GM19025 (cell line): ENCODE measurements around the gene HOXC9.

ENCODE experiments used
- ATAC-seq: cut with Tn5 transposase; IDR thresholded peaks from one replicate; pipeline ENCODE4 v1.9.1; 2021; ENCODE audit warnings: mild to moderate bottlenecking, low read depth, moderate library complexity; ENCODE audit not compliant: unreplicated experiment

The HOXC9 gene

DNA sequence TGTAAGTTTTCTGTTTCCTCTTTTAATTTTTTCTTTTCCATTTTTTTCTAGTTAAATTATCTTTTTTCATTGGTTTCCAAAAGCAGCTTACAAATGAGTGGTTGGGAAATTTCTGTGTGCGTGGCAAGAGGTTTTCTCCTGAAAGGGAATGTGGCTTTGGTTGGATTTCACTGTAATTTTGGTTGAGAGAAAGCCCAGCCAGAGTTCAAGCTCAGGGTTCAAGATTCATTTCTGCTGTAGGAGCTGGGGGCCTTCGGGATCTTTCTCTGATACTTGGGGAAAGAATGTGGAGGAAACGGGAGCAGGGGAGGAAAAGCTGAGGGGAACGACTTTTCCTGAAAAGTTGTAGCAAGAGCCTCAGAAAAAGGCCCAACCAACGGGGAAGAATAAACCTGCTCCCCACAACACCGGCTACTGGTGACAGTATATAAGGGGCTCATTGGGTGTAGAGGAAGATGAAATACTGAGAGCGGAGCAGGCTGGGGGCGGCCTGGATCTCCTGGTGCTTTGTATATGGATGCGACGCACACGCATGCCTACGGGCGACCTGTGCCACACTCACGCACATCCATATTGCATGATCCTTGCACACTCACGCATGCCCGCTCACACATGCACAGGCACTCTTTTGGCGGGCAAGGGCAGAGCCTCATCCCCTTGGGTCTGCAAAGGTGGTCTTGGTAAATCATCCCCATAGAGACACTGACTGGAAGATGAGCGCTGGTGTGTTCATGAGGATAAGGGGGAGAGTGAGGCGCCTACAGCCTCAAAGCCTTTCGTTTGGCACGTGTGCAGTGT, 13.1 kb upstream of the HOXC9 start:
- ATAC-seq, result no peak

DNA sequence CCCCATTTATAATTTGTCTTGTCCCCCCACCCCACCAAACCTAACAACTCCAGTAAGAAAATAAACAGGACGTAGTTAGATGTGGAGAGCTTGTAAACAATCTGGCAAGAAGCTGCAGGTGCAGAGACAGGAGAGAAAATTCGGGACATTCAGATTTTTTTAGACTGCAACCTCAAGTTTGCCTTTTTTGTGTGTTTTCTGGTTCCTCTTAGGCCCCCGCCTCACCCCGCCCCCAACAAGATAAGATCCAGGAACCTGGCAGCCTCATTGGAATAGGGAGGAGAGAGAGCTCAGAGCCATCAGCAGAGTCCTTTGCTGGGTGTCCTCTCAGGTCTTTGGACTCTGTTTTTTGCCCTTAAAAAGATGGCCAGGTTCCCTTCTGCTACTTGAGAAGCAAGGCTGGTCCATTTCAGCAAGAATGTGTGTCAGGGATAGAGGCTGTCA, 12.2 kb upstream of the HOXC9 start:
- ATAC-seq, result no peak

DNA sequence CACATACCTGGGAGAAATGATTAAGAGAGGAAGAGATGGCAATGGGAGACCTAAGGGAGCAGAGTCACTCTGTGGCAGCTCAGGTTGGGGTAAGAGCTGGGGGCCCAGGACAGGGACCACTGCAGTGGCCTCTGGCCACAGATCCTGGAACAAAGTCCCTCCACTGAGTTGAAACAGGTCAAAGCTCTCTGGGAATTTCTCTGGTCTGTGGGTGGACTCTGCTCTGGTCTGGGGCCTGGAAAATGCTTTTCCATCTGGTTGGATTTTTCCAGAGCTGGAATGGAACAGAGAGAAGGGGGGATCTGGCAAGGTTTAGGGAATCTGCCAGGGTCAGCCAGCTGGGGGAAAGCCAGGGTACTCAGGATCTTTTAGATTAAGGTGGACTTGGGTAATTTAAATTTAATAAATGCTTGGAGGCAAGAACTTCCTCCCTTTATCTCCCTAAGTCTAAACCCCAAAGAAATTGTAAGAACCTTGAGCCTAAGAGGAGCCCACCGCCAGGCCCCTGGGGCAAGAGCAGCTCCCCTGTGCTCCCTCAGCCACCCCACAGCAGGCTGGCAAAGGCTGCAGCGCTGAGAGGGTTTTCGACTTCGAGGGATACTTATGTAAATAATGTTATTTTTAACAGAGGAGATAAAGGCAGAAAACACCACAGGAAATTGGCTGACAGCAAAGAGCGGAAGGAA, 11.3 kb upstream of the HOXC9 start:
- ATAC-seq, result no peak

DNA sequence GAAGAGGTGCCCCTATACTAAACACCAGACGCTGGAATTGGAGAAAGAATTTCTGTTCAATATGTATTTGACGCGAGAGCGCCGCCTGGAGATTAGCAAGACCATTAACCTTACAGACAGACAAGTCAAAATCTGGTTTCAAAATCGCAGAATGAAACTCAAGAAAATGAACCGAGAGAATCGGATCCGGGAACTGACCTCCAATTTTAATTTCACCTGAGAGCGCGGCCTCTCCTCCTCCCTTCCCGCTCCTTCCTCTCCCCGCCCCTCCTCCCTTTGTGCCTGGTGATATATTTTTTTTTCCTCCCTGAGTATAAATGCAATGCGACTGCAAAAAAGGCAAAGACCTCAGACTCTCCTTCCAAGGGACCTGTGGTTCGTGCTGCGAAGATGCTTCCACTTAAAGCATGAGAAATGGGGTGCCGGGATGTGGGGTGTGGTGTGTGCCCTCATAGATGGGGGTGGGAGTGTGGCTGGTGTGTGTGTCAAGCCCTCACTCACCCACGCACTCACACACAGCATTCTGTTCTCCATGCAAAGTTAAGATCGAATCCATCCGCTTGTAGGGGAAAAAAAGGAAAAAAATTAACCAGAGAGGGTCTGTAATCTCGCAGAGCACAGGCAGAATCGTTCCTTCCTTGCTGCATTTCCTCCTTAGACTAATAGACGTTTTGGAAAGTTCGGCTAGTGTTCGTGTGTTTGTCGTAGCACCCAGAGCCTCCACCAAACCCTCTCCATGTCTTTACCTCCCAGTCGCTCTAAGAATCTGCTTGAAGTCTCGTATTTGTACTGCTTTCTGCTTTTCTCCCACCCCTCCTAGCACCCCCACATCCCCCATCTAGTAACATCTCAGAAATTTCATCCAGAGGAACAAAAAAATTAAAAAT, 10.5 kb upstream of the HOXC9 start:
- no peak for ATAC-seq

DNA sequence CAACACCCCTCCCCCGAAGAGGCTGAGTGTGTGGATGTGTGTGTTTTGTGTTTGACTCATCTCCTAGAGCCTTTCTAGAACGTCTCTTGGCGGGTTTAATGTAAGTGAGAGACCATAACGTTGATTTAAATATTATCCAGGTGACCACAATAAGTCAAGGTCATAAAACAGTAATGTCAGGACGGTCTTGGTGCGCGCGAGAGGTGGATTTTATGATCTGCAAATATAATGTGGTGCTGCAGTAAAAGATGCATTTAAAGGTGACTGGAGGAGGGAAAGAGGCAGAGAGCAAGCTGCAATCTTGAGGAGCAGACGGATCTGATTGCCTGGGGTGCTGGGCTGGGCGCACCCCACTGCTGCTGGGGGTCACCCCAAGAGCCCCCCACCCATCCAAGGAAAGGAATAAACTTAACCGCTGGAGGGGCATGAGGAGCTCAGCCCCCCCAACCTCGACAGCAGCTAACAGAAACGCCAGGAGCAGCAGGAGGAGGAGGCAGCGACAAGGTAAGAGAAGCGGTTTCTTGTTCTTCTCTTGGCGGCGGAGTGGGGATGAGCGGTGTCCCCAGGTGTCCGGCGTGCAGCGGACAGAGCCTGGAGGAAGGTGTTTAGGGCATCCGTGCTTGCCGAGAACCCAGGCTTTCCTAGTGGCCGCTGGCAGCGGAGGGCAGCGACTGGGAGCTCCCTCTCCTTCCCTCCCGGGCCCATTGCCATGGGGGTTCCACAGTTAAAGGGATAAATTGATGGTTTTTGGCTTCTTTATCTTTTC, 9.5 kb upstream of the HOXC9 start:
- no peak for ATAC-seq

DNA sequence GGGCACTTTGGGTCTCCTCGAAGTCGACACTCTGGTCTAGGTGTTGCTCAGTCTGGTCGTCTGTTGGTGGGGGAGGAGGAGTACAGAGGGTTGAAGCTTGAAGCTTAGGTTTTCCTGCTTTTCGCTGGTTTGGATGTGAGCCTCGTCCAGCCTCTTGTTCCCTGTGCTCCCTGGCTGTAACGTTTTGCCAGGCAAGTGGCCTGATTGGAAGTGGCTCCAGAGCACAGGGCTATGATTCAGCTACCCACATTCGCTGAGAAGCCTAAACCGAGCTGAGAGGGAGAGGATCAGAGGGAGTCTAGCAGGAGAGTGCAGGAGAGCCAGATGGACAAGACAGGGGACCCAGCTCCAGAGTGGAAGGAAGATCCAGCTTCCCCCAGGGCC, 8.9 kb upstream of the HOXC9 start:
- no peak for ATAC-seq

DNA sequence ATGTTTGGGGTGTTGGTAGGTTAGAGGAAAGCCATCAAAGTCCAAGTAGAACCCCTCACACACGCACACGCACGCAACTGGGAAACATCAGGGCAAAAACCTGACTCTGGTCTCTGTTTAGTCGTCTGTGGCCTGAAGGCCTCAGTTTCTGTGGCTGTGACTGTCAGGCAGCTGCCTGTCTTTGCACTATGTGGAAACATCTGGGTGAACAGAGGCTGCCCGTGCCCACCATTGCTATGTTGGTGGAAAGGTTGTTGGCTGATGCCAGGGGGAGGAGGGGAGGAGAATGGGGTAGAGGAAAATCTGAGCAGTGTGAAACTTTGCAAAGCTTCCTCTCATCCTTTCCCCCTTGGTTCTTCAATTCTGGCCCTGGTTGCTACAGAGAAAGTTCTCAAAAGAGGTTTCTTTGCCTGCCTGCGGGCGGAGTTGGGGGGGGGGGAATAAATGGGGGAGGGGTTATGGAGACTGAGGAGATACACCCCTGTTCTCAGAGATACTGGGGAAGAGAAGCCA, 7.5 kb upstream of the HOXC9 start:
- no peak for ATAC-seq

DNA sequence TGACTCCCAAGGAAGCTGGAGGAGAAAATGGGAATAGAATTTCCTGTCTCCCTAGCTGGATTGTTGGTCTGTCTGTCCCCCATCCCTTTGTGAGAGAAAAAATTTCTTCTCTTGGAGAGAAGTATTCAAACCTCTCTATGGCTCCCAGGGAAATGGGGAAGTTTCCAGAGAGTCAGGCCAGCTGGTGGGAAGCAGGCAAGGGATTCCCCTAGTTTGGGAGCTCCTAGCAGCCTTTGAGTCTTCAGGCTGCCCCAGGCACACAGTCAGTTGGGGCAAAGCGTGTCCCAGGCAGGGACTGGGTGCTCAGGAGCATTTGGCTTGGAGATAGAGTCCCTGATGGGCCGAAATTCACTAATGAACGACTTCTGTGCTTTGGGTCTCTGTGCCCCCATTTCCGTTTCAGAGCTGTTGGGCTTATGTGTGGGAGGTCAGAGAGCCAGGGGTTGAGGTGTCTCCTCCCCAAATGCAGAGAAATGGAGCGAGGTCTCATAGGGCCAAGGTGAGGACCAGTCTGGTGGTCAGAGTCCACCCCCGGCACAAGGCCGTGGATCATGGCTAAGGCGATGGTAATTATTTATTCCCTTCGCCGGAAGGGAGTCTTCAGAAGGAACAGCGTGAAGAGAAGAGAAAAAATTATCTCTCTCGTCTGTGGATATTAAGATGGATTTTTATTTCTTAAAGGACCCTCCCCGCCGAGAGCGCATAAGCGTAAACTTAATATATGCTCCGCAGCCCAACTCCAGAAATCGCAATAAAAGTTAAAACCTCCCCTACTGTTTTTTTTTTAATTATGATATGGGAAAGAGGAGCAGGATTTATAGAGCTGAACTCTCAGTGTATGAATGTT, 6.6 kb upstream of the HOXC9 start:
- ATAC-seq, result no peak

DNA sequence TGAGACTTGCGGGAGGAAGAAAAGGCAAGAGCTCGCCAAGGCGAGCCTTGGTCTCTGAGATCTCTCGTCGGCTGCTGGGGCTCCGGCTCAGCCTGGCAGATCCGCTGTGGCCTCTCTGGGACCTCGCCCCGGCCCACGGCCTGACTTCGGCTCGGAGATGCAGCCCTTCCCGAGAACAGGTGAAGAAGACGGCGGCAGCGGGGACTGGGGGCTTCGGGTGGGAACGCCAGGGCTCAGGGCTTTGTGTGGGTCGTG, 6.0 kb upstream of the HOXC9 start:
- ATAC-seq, result no peak

DNA sequence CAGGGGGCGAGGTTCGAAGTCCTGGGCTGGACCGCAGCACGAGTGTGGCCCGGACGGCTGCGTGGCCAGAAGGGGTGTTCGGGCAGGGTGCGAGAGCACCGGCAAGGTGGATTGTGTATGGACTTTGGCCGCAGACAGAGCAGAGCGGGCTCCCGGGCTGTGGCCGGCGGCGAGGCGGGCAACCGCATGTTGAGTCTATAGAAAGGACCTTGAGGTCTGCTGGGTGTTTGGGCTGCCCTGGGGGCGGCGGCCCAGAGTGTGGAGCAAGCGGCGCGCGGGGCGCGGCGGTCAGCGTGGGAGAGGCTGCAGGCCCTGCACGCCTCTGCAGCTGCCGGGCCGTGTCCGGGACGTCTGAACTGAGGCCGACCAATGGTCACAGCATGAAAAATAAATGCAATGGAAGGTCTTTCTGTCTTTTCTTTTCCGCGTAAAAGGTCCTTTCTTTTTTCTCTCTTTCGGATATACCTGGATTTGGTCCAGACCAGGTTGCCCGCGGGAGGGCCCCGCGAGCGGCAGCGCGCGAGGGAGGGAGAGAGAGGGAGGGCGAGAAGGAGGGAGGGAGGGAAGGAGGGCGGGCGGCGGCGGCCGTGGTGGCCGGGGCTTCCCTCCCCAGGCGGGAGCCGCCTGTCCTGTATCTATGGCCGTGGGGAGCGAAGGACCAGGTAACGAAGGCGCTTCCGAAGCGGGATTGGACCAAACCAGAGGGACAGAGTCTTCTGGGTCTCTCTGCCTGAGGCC, 5.5 kb upstream of the HOXC9 start:
- no peak for ATAC-seq

DNA sequence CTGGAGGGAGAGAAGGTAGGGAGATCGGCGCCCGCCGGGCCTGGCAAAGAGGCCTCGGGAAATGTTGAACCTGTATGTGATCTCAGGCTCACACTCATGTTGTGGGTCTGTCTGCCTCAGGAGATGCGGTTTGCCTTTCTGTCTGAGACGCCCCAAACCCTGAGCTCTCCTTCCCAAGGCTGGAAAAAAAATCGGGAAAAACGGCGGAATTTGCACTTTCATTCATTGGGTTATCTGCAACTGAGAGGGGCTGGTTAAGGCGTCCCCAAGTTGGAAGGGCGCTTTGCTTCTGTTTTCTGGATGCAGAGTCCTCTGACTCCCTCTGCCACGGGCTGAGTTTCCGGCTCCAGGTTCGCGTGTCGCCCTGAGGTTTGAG, 5.0 kb upstream of the HOXC9 start:
- no peak for ATAC-seq

DNA sequence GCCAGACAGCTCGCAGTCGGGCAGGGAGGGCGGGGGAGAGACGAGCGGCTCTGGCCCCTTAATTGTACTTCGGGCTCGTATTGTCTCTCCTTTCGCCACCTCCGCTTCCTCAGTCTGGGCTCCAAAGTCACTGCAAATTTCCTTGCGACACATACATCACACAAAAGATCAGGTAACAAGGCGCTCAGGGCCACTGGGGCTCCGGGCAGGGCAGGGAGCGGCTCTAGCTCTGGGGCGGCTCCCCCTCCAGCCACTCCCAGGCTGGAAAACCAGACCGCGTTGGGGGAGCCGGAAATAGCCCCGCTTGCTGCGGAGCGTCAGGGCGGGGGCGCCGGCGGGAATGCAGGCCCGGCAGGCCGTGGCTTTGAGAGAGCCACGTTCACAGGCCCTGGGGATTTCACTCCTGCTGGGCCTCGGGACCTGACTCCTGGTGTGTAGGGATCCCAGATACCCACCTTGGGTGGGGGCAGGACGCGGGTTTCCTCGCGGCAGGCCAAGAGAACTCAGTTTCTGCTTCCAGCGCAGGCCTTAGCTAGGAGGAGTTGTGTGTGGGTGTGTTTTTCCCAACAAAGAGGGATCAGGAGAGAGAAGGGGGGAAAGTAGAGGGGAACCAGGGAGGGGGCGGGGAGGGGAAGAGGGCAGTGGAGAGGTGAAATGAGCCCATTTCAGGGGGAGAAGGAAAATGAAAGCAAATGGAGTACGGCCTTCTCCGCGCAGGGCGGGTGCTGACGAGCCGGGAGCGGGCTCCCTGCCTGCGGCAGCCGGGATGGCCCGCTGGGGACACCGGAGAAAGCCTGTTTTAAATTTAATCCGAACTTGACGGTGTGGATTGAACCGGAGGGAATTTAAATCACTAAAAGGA, 4.4 kb upstream of the HOXC9 start:
- ATAC-seq, result no peak

DNA sequence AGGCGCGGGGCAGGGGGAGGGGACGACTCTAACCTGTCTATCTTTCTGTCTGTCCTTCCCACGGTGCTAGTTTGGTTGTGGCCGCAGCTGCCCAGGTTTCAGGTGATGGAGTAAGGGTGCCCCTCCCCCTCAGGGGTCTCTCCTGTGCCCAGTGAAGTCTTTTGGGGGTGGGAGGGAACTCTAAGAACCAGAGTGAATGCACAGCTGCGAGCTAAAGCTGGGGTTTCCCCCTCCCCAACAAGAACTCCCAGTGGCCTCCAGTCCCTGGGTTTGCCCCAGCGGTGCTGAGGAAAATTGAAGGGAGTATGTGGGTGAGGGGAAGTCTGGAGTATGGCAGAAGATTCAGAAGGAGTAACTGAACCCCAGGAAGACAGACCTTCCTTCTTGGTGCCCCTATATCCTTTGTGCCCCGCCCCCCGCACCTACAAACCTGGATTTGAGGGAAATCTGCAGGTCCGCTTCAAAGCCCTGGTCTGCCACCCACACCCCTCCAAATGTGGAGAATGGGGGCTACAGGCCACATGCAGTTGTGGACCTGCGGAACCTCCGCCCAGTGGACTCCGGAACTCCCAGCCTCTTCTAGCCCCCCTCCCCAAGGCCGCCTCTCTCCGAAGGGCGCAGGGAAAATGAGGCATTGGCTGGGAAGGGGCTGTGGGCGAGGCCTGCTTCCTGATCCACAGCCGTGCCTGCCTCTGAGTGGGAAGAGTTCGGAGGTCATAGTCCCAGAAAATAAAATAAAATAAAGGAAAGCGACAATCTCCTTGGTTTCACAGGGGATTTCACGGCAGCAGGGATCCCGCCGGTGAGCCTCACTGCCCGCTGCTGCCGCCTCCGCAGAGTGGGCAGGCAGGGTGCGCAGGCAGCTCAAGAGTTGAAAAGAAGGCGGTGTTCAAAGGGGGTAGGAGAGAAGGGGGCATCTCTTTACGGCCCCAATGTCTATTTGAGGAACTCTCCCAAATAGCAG, 3.4 kb upstream of the HOXC9 start:
- ATAC-seq, result no peak

DNA sequence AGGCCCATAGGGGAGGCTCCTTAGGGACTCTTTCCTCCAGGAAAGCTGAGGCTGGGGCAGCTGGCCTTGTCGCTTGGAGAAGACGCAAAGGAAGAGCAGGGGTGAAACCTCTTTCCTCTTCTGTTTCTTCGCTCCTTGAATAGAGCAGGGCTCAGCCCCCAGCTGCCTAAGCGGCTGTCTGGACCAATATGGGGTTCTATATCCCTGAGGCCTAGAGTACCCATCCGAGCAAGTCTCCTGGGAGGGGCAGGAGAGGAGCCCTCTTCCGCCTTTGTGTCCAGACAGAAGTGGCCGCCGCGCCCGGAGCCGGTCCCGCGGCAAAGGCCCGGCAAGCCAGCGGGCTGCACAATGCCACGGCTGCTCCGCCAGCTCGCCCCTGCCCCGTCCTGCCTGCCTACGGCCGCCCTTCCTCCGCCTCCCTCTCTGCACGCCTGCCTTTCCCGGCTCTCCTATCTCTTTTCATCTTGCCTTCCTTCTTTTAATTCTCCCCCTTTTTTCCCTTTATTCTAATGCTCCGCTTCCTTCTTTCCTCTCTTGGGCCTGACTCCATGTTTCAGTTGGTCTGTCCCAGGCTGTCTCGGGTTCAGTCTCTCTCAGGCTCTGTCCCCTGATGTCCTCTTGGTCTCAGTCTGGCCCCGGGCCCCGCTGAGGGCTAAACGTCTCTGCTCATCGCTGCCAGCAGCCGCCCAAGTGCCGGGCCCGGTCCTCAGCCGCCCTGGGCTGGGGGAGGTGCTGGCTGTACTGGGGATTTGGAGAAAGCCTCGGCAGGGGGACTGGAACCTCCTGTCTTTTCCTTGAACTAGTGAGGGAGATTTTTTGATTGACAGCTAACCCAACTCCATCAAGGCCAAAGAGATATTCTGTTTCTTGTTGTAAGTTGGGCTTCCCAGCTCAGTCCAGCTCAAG, 2.5 kb upstream of the HOXC9 start:
- ATAC-seq, result no peak

DNA sequence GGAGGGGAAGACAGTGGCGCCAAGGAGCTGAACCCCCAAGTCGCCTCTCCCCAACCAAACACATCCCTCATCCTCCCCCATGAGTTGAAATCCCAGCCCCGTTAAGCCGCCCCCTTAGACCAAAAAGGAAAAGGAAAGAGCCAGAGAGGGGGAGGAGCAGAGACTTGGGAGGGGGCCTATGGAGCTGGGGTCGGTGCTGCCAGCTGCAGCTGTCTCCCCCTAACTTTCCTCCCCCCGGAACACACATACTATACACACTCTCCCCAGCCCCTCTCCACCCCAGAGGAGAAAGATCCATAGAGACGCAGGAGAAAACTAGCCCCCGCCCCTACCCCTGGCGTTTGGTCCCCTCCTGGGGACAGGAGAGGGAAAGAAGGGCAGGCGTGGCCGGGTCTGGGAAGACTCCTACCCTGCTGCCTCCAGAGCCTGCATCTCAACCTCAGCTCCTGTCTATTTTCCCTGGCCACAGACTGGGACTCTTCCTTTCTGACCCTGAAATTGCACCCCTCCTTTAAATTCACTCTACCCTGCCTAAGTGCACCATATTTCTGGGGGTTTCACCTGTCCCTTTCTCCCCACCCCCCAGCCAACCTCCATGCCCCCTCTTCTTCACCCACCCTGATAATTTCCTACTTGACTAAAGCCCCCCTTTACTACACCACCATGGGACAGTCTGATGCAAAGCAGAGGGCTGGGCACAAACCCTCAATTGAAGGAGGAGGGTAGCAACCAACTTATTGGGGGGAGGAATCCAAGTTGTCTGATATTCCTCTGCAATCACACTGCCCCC, 1.7 kb upstream of the HOXC9 start:
- ATAC-seq, result no peak
